Activated CD4-positive, CD25-positive, alpha-beta regulatory T cell treated with anti-CD3 and anti-CD28 coated beads, Interleukin-2, amount 50 U/mL, for 72 hours (primary cell): ENCODE results near the gene ODAD4.
"Not testable (repeated sequence)": the region's sequence is repeated elsewhere in the genome, so short reads cannot be mapped to it uniquely, and the experiment has no call there.

ENCODE experiments used
- DNase-seq: peaks from one replicate; pipeline ENCODE4 v3.0.0; 2021

The ODAD4 gene

DNA sequence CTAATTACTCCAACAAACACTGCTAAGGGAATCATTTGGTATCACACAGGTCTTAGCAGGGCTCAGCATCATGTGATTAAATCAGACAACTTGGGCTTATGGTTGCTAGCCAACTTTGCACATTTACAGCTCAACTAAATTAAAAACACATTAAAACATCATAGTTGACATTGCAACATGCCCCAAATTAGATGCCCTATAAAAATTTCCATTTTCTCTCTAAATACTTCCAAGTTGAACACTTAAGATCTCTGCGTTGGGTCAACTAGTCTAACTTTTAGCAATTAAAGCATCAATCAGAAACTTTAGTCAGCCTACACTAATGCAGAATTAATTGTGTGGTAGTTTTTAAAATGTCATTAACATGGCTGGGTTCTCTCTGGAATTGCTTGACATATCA is 74.7 kb downstream of the ODAD4 start:
- no peak for DNase-seq

DNA sequence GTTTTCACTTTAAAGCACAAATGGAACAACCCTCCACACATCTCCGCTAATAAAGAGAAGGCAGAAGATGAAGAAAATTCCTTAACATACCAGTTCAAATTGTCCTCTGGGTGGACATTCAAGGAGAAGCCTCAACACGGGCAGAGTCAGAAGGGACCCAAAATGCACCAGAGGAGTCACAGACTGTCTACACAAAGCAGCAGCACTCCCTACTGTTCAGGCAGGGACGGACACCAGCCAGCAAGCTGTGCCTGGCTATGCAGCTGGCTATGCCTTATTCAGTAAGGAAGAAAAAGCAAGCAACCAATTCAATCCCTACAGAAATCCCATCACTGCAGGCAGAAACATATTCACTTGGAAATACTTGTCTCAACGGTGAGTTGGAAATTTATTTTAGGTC is 78.8 kb downstream of the ODAD4 start:
- DNase-seq = no peak

DNA sequence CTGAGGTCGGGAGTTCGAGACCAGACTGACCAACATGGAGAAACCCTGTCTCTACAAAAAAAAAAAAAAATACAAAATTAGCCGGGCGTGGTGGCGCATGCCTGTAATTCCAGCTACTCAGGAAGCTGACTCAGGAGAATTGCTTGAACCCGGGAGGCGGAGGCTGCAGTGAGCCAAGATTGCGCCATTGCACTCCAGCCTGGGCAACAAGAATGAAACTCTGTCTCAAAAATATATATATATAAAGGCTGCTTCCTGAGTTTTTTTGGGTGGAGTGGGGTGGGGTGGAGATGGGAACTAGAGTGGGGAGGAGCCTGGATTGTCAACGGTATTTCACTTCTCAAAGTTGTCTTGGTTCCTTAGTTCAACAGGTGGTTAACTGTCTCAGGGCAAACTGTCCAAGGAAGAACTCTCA is 79.9 kb downstream of the ODAD4 start:
- DNase-seq = not testable (repeated sequence)

DNA sequence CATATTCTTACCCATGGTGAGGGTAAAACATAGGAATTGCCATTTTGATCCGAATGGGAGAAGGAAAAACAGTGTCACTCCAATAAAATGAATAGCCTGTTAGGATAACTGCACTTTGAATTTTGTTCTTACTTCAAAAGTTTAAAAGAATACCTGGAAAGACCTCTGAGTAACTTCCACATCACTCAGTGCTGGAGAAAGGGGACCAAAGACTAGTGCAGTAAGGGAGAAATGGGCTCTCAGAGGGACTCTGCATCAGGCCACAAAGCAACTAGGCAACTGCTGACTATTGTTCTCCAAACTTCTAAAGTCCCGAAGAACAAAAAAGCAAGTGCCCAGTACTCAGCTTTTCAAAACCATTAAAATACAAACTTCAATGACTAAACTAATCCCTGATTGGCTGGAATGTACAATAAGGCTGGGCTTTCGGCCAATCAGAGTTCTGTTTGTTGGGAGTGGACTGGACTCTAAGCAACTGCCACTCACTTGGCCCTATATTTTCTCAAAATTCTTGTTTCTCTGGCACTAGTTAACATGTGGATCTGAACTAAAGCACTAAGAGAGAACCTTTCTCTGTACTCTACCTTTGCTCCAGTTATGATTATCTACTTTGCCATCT is 80.6 kb downstream of the ODAD4 start:
- no peak for DNase-seq

DNA sequence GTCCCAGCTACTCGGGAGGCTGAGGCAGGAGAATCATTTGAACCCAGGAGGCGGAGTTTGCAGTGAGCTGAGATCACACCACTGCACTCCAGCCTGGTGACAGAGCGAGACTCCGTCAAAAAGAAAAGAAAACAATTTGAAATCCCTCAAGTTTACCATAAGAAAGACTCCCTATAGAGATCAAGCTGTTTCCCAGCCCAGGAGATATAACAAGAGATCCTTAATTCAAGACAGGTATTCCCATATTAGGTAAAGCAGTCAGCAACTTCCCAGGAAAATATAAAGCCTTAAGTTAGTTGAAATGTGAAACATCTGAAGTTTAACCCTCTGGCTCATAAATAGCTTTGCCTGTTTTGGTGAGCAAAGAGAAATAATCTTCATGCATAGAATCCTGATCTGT is 81.9 kb downstream of the ODAD4 start:
- DNase-seq = not testable (repeated sequence)

DNA sequence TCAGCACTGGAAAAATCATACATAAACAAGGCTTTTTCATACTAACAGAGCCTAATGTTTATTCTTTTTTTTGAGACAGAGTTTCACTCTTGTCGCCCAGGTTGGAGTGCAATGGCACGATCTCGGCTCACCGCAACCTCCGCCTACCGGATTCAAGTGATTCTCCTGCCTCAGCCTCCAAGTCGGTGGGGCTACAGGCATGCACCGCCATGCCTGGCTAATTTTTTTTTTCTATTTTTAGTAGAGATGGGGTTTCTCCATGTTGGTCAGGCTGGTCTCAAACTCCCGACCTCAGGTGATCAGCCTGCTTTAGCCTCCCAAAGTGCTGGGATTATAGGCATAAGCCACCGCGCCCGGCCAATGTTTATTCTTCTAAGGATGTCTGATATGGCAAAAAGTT is 83.3 kb downstream of the ODAD4 start:
- DNase-seq = not testable (repeated sequence)
